Measurements from ENCODE around the gene NGRN. TPM values are rescaled to one million over a fixed set of nuclear protein-coding genes. Genes with fewer than 3 reads are reported as not detected.
A peak's percentile ranks its signal among the peaks of the same experiment; 100 is the strongest.

Gene NGRN
- total RNA-seq, 1 donor from 2014 or later = 34.1 TPM

DNA sequence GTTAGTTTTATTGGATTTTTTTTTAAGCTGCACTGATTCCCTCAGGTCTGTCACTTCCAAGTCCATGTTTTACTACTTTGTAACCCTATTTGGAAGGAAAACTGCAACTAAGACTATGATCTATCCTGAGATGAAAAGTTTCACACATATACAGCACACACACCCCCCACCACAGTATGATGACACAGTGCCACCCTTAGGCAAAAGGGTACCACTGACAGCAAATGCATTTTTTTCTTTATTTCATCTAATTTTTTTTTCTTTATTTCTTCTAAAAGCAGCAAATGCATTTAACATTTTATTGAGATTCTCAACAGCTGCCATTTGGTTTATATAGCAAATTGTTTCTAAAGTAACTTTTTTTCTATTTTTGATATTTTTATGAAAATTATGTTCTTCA lies 21.2 kb downstream of the NGRN start:
- intact Hi-C loops (cut with micrococcal nuclease) = loop anchor here (1.0 to 2.0 kb wide), 4 partner anchors 54 to 143 kb away; partner anchors contain the start of gene CIB1
- no peaks in the 10 kb centered on the region for H3K27me3 Mint-ChIP-seq
- H3K36me3 Mint-ChIP-seq (ENCODE audit: low read depth) = no peaks in the 10 kb centered on the region
- no peak overlapping the region for H3K27ac Mint-ChIP-seq
- DNase-seq (no peak), ATAC-seq (ENCODE audit: low read depth) (peak; percentile 68)
- ChIA-PET POLR2A (interaction anchor here (0.7 to 0.8 kb wide), 3 partner anchors 53 to 134 kb away, joined by 5 to 13 read pairs (median 11); partner anchors contain the start of gene GDPGP1), CTCF (interaction anchor here (0.7 to 1.3 kb wide), 4 partner anchors 14 to 145 kb away, joined by 3 read pairs; no protein-coding TSS in a partner anchor)
- TF ChIP-seq, protein P1, sequence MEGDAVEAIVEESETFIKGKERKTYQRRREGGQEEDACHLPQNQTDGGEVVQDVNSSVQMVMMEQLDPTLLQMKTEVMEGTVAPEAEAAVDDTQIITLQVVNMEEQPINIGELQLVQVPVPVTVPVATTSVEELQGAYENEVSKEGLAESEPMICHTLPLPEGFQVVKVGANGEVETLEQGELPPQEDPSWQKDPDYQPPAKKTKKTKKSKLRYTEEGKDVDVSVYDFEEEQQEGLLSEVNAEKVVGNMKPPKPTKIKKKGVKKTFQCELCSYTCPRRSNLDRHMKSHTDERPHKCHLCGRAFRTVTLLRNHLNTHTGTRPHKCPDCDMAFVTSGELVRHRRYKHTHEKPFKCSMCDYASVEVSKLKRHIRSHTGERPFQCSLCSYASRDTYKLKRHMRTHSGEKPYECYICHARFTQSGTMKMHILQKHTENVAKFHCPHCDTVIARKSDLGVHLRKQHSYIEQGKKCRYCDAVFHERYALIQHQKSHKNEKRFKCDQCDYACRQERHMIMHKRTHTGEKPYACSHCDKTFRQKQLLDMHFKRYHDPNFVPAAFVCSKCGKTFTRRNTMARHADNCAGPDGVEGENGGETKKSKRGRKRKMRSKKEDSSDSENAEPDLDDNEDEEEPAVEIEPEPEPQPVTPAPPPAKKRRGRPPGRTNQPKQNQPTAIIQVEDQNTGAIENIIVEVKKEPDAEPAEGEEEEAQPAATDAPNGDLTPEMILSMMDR (IDR thresholded peaks at IDR 0.05) = no peak
- H3K4me3 Mint-ChIP-seq = no peak overlapping the region
- H3K4me1 Mint-ChIP-seq = peaks cover 3% of the 10 kb centered on the region
- H3K9me3 Mint-ChIP-seq = no peaks in the 10 kb centered on the region

DNA sequence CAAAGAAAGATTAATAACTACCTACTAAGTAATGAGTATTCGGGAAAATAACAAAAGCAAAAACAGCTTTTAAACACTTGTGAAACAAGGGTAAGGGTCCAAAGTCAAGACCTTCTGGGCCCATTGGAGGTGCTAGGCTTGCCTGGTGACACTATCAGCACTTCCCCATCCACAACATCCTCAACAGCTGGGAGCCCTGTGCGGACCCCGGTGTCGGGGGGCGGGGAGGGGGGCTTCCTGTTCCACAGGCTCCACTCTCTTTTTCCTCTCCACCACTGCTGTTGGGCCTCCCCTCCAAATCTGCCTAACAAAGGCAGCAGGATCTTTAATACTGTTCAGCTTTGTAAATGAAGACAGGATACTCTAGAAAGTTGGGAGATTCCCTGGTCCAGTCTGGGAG lies 21.6 kb downstream of the NGRN start:
- POLR2A ChIA-PET = interaction anchor here (0.7 to 0.8 kb wide), 3 partner anchors 53 to 135 kb away, joined by 5 to 13 read pairs (median 11); partner anchors contain the start of gene GDPGP1
- TF ChIP-seq, protein P1 (IDR thresholded peaks at IDR 0.05) = no peak
- ATAC-seq (ENCODE audit: low read depth) (no peak), DNase-seq (no peak)
- intact Hi-C loops (cut with micrococcal nuclease) = loop anchor here (2.0 kb wide), 1 partner anchor 54 kb away; the partner anchor contains the start of gene CIB1
- no peaks in the 10 kb centered on the region for H3K9me3 Mint-ChIP-seq
- peaks cover 5% of the 10 kb centered on the region for H3K4me1 Mint-ChIP-seq
- CTCF ChIA-PET = interaction anchor here (0.9 to 1.3 kb wide), 3 partner anchors 14 to 145 kb away, joined by 3 read pairs; no protein-coding TSS in a partner anchor
- H3K36me3 Mint-ChIP-seq (ENCODE audit: low read depth) = no peaks in the 10 kb centered on the region
- no peak overlapping the region for H3K4me3 Mint-ChIP-seq
- H3K27ac Mint-ChIP-seq = no peak overlapping the region
- no peaks in the 10 kb centered on the region for H3K27me3 Mint-ChIP-seq

GRCh38 chr15:90287946-90288345 lies 22.5 kb downstream of the NGRN start:
- POLR2A ChIA-PET = no interaction called here

GRCh38 chr15:90291679-90292356 lies 26.3 kb downstream of the NGRN start:
- Mint-ChIP-seq H3K27me3 (peaks cover 8% of the 10 kb centered on the region), H3K4me3 (no peak overlapping the region), H3K4me1 (peaks cover 11% of the 10 kb centered on the region), H3K27ac (no peak overlapping the region), H3K36me3 (ENCODE audit: low read depth) (no peaks in the 10 kb centered on the region), H3K9me3 (no peaks in the 10 kb centered on the region)
- TF ChIP-seq, protein P1 (IDR thresholded peaks at IDR 0.05) = no peak
- ATAC-seq (ENCODE audit: low read depth) (no peak), DNase-seq (no peak)
- intact Hi-C loops (cut with micrococcal nuclease) = no loop called here
- ChIA-PET CTCF (interaction anchor here (1.1 to 1.9 kb wide), 2 partner anchors 24 to 90 kb away, joined by 3 to 5 read pairs; no protein-coding TSS in a partner anchor), POLR2A (no interaction called here)

More at GRCh38 chr15:90287946-90288345, 22.5 kb downstream of the NGRN start:
- DNase-seq = no peak
- intact Hi-C loops (cut with micrococcal nuclease) = loop anchor here (2.0 kb wide), 1 partner anchor 55 kb away; the partner anchor contains the start of gene CIB1
- TF ChIP-seq, protein P1 (IDR thresholded peaks at IDR 0.05) = no peak
- peaks cover 5% of the 10 kb centered on the region for H3K4me1 Mint-ChIP-seq
- ATAC-seq (ENCODE audit: low read depth) = no peak
- H3K27me3 Mint-ChIP-seq = no peaks in the 10 kb centered on the region
- CTCF ChIA-PET = interaction anchor here (1.7 kb wide), 1 partner anchor 126 kb away, joined by 4 read pairs; no protein-coding TSS in a partner anchor
- H3K27ac Mint-ChIP-seq = no peak overlapping the region
- no peaks in the 10 kb centered on the region for H3K36me3 Mint-ChIP-seq (ENCODE audit: low read depth)
- H3K9me3 Mint-ChIP-seq = no peaks in the 10 kb centered on the region
- no peak overlapping the region for H3K4me3 Mint-ChIP-seq
